Measurements from ENCODE around the gene SLC29A1. TPM values are rescaled to one million over a fixed set of nuclear protein-coding genes. Genes with fewer than 3 reads are reported as not detected.

The SLC29A1 gene
- polyA plus RNA-seq, 2 of the 4 experiments (the other 2 are of a cell fraction), result 45.6 to 72.3 TPM

GRCh38 chr6:44264154-44265006 is 41.0 kb downstream of the SLC29A1 start:
- DNase-seq (ENCODE audit: low read depth in 1 of 2, low spot score in 1 of 2), result no peak
- TF ChIP-seq HOXA7 (CRISPR knock-in tag; IDR thresholded peaks at IDR 0.05) (no peak), CHD4 (IDR thresholded peaks at IDR 0.05; ENCODE audit: borderline replicate concordance) (no peak), CEBPB (IDR thresholded peaks at IDR 0.05) (no peak), POLR2AphosphoS2 (conservative IDR thresholded peaks at IDR 0.05; ENCODE audit: low read length) (no peak), POLR2A (IDR thresholded peaks at IDR 0.05; ENCODE audit: low read length) (no peak), FOXS1 (CRISPR knock-in tag; IDR thresholded peaks at IDR 0.05) (no peak), ATOH8 (CRISPR knock-in tag; IDR thresholded peaks at IDR 0.05; ENCODE audit: low read depth) (no peak), HOXB5 (CRISPR knock-in tag; IDR thresholded peaks at IDR 0.05) (no peak), REST (IDR thresholded peaks at IDR 0.05) (no peak), MAZ (IDR thresholded peaks at IDR 0.05; ENCODE audit: borderline replicate concordance, low read depth, low read length) (no peak), SMC3 (IDR thresholded peaks at IDR 0.05) (no peak), ZSCAN20 (CRISPR knock-in tag; IDR thresholded peaks at IDR 0.05) (no peak), GATA3 (IDR thresholded peaks at IDR 0.05; ENCODE audit: borderline replicate concordance) (no peak), HEYL (CRISPR knock-in tag; IDR thresholded peaks at IDR 0.05) (no peak)
- TF ChIP-seq, protein P1, sequence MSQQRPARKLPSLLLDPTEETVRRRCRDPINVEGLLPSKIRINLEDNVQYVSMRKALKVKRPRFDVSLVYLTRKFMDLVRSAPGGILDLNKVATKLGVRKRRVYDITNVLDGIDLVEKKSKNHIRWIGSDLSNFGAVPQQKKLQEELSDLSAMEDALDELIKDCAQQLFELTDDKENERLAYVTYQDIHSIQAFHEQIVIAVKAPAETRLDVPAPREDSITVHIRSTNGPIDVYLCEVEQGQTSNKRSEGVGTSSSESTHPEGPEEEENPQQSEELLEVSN (IDR thresholded peaks at IDR 0.05; ENCODE audit: borderline replicate concordance, low read depth), result no peak
- peak in 1 of 2 experiments; percentile 29; a peak in 3 of 6 replicates for ATAC-seq
- peak overlapping the region; percentile 81 for H3K4me3 ChIP-seq
- 6% methylated on average over 13 of the region's 13 CpGs for WGBS (ENCODE audit: missing lambda C conversion rate)
- peak overlapping the region; percentile 81 to 90 for H3K27ac ChIP-seq
- CTCF ChIA-PET, result interaction anchor here (0.7 to 2.0 kb wide), 5 partner anchors 9 to 91 kb away, joined by 3 to 8 read pairs (median 4); no protein-coding TSS in a partner anchor
- no peaks in the 10 kb centered on the region for H3K9me3 ChIP-seq
- POLR2A ChIA-PET, result interaction anchor here (1.0 kb wide), 1 partner anchor 18 kb away, joined by 5 read pairs; the partner anchor contains the start of gene HSP90AB1
- peaks cover 23% of the 10 kb centered on the region for H3K4me1 ChIP-seq
- no peak for FAIRE-seq
- H3K4me2 ChIP-seq, result peak overlapping the region; percentile 97

GRCh38 chr6:44265007-44265721 is 41.8 kb downstream of the SLC29A1 start, which contains the start of gene NFKBIE:
Gene NFKBIE, minus strand, starts transcription at chr6:44265551. Its CDS starts 205 bp downstream, at chr6:44265346.
- Histone ChIP-seq H3K9me3 (no peaks in the 10 kb centered on the region), H3K27ac (peak within 1 kb of the TSS; percentile 81 to 90), H3K4me2 (peak within 1 kb of the TSS; percentile 97), H3K4me3 (peak within 1 kb of the TSS; percentile 81), H3K4me1 (peaks cover 23% of the 10 kb centered on the region)
- FAIRE-seq (no peak), DNase-seq (ENCODE audit: low read depth in 1 of 2, low spot score in 1 of 2) (peak; percentile 80 to 84), ATAC-seq (peak; percentile 73 to 83)
- 0% methylated on average over 17 of the region's 72 CpGs for WGBS (ENCODE audit: missing lambda C conversion rate)
- CTCF ChIA-PET, result interaction anchor here (1.1 to 6.0 kb wide), 4 partner anchors 10 to 92 kb away, joined by 4 to 181 read pairs (median 6); no protein-coding TSS in a partner anchor
- POLR2A ChIA-PET, result no interaction called here
- TF ChIP-seq EHMT2 (IDR thresholded peaks at IDR 0.05; ENCODE audit: low read depth) (no peak), ESRRA (IDR thresholded peaks at IDR 0.05; ENCODE audit: borderline replicate concordance, low read length) (no peak), HOXA7 (CRISPR knock-in tag; IDR thresholded peaks at IDR 0.05) (no peak), CHD4 (IDR thresholded peaks at IDR 0.05; ENCODE audit: borderline replicate concordance) (no peak), FOXS1 (CRISPR knock-in tag; IDR thresholded peaks at IDR 0.05) (no peak), KDM1A (IDR thresholded peaks at IDR 0.05; ENCODE audit: low read depth) (no peak), ZC3H11A (IDR thresholded peaks at IDR 0.05) (no peak), RNF2 (IDR thresholded peaks at IDR 0.05; ENCODE audit: borderline replicate concordance, low read depth) (no peak), PBX3 (IDR thresholded peaks at IDR 0.05) (no peak), CHD2 (IDR thresholded peaks at IDR 0.05; ENCODE audit: low read length, partially characterized antibody) (no peak), FOSB (CRISPR knock-in tag; IDR thresholded peaks at IDR 0.05) (no peak), CBX8 (IDR thresholded peaks at IDR 0.05) (no peak), HOXB13 (CRISPR knock-in tag; IDR thresholded peaks at IDR 0.05; ENCODE audit: low read depth) (no peak), RAD21 (conservative IDR thresholded peaks at IDR 0.05 in 1 of 2, IDR thresholded peaks at IDR 0.05 in 1 of 2) (no peak; a peak in 1 of 5 replicates), HDAC2 (IDR thresholded peaks at IDR 0.05) (no peak), NPAS2 (CRISPR knock-in tag; IDR thresholded peaks at IDR 0.05; ENCODE audit: borderline replicate concordance) (no peak), NFE2L2 (conservative IDR thresholded peaks at IDR 0.05; ENCODE audit: low read length) (no peak)
- TF ChIP-seq, protein P1 (IDR thresholded peaks at IDR 0.05; ENCODE audit: borderline replicate concordance, low read depth), result no peak
